ENCODE data around the gene VTI1B. TPM values are rescaled to one million over a fixed set of nuclear protein-coding genes. Genes with fewer than 3 reads are reported as not detected.
A peak's percentile ranks its signal among the peaks of the same experiment; 100 is the strongest.

The VTI1B gene
- total and polyA plus RNA-seq, 10 of the 15 experiments (the other 5 are each of a cell fraction or from before 2014, with no cell fraction given): 15.0 to 117 (median 50.5) TPM

DNA sequence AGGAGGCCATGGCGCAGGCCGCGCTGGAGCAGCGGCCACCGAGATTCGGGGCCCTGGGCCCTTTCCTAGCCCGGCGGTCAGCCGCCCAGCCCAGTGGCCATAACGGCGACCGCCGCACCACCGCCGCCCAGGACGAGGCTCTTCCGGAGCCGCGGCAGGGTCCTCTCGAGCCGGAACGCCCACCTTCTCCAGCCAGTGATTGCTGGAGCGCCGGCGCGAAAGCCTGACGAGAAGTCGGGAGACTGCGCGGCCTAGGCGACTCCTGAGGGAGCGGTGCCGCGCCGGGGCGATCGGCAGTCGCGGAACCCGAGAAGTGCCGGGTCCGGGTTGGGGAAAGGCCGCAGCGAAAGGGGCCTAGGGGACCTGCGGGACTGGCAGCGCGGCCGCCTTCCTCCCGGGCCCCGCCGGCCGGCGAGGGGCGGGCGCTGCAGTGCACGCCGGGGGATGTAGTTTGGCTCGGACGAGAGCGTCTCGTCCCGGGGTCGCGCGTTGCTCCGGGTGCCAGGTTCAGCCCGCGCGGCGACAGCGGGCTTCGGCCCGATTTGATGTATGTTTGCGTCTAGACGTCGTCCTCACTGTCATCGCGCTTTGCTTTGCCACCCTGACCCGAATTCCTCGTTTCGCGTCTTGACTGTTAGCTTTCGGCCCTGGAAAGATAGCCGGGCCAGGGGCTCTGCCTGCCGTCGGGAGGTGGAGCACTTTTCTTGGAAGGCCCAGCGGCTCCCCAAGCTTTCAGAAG lies at the start of gene VTI1B (continued):
- TF ChIP-seq, protein P1, sequence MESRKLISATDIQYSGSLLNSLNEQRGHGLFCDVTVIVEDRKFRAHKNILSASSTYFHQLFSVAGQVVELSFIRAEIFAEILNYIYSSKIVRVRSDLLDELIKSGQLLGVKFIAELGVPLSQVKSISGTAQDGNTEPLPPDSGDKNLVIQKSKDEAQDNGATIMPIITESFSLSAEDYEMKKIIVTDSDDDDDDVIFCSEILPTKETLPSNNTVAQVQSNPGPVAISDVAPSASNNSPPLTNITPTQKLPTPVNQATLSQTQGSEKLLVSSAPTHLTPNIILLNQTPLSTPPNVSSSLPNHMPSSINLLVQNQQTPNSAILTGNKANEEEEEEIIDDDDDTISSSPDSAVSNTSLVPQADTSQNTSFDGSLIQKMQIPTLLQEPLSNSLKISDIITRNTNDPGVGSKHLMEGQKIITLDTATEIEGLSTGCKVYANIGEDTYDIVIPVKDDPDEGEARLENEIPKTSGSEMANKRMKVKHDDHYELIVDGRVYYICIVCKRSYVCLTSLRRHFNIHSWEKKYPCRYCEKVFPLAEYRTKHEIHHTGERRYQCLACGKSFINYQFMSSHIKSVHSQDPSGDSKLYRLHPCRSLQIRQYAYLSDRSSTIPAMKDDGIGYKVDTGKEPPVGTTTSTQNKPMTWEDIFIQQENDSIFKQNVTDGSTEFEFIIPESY (IDR thresholded peaks at IDR 0.05): peak; percentile 90
- TF ChIP-seq CHD2 (IDR thresholded peaks at IDR 0.05; ENCODE audit: borderline replicate concordance, low read depth, low read length) (peak; percentile 71), PML (IDR thresholded peaks at IDR 0.05; ENCODE audit: low read length) (peak; percentile 54; the same call in 1 of the 2 replicates), SMAD5 (IDR thresholded peaks at IDR 0.05; ENCODE audit: low read depth) (0 out of 2 replicates have a peak, but pooled peaks have one; percentile 45), ZNF384 (IDR thresholded peaks at IDR 0.05; ENCODE audit: borderline replicate concordance, low read depth, low read length) (no peak), ATF7 (IDR thresholded peaks at IDR 0.05; ENCODE audit: low read depth) (no peak), NR2C1 (IDR thresholded peaks at IDR 0.05) (peak; percentile 76), SP1 (IDR thresholded peaks at IDR 0.05; ENCODE audit: low read depth, low read length) (peak; percentile 92), ESRRA (IDR thresholded peaks at IDR 0.05; ENCODE audit: low read length) (peak; percentile 19; the same call in 1 of the 2 replicates), RUNX3 (IDR thresholded peaks at IDR 0.05; ENCODE audit: low read length) (peak; percentile 44), ZNF274 (IDR thresholded peaks at IDR 0.05; ENCODE audit: insufficient read depth, insufficient read length) (no peak), RB1 (IDR thresholded peaks at IDR 0.05; ENCODE audit: borderline replicate concordance) (peak; percentile 68; the same call in 1 of the 2 replicates), JUND (IDR thresholded peaks at IDR 0.05; ENCODE audit: low read depth, low read length) (no peak), EZH2 (IDR thresholded peaks at IDR 0.05; ENCODE audit: borderline replicate concordance, control insufficient read depth, low read depth, low read length) (no peak), DPF2 (IDR thresholded peaks at IDR 0.05) (peak; percentile 73), HDAC6 (IDR thresholded peaks at IDR 0.05; ENCODE audit: unreplicated experiment) (peak; percentile 84), MYC (IDR thresholded peaks at IDR 0.05; ENCODE audit: insufficient read depth, insufficient read length, insufficient replicate concordance, low read length, severe bottlenecking) (peak; percentile 98), KLF5 (IDR thresholded peaks at IDR 0.05; ENCODE audit: partially characterized antibody) (peak; percentile 87)
- TF ChIP-seq, protein P2, sequence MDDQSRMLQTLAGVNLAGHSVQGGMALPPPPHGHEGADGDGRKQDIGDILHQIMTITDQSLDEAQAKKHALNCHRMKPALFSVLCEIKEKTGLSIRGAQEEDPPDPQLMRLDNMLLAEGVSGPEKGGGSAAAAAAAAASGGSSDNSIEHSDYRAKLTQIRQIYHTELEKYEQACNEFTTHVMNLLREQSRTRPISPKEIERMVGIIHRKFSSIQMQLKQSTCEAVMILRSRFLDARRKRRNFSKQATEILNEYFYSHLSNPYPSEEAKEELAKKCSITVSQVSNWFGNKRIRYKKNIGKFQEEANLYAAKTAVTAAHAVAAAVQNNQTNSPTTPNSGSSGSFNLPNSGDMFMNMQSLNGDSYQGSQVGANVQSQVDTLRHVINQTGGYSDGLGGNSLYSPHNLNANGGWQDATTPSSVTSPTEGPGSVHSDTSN (IDR thresholded peaks at IDR 0.05; ENCODE audit: insufficient replicate concordance, low read depth, low read length): no peak
- TF ChIP-seq, protein P3, sequence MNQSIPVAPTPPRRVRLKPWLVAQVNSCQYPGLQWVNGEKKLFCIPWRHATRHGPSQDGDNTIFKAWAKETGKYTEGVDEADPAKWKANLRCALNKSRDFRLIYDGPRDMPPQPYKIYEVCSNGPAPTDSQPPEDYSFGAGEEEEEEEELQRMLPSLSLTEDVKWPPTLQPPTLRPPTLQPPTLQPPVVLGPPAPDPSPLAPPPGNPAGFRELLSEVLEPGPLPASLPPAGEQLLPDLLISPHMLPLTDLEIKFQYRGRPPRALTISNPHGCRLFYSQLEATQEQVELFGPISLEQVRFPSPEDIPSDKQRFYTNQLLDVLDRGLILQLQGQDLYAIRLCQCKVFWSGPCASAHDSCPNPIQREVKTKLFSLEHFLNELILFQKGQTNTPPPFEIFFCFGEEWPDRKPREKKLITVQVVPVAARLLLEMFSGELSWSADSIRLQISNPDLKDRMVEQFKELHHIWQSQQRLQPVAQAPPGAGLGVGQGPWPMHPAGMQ (IDR thresholded peaks at IDR 0.05; ENCODE audit: borderline replicate concordance): peak; percentile 98
- TF ChIP-seq, protein P4, sequence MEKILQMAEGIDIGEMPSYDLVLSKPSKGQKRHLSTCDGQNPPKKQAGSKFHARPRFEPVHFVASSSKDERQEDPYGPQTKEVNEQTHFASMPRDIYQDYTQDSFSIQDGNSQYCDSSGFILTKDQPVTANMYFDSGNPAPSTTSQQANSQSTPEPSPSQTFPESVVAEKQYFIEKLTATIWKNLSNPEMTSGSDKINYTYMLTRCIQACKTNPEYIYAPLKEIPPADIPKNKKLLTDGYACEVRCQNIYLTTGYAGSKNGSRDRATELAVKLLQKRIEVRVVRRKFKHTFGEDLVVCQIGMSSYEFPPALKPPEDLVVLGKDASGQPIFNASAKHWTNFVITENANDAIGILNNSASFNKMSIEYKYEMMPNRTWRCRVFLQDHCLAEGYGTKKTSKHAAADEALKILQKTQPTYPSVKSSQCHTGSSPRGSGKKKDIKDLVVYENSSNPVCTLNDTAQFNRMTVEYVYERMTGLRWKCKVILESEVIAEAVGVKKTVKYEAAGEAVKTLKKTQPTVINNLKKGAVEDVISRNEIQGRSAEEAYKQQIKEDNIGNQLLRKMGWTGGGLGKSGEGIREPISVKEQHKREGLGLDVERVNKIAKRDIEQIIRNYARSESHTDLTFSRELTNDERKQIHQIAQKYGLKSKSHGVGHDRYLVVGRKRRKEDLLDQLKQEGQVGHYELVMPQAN (conservative IDR thresholded peaks at IDR 0.05): peak; percentile 87
- TF ChIP-seq, protein P5, sequence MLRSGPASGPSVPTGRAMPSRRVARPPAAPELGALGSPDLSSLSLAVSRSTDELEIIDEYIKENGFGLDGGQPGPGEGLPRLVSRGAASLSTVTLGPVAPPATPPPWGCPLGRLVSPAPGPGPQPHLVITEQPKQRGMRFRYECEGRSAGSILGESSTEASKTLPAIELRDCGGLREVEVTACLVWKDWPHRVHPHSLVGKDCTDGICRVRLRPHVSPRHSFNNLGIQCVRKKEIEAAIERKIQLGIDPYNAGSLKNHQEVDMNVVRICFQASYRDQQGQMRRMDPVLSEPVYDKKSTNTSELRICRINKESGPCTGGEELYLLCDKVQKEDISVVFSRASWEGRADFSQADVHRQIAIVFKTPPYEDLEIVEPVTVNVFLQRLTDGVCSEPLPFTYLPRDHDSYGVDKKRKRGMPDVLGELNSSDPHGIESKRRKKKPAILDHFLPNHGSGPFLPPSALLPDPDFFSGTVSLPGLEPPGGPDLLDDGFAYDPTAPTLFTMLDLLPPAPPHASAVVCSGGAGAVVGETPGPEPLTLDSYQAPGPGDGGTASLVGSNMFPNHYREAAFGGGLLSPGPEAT (IDR thresholded peaks at IDR 0.05; ENCODE audit: low read depth): peak; percentile 87

Measured in GM12878 (cell line).